ENCODE data around the gene RSAD1. TPM values are rescaled to one million over a fixed set of nuclear protein-coding genes. Genes with fewer than 3 reads are reported as not detected.

Gene RSAD1
- total RNA-seq, 1 donor from 2014 or later, result 31.6 TPM

DNA sequence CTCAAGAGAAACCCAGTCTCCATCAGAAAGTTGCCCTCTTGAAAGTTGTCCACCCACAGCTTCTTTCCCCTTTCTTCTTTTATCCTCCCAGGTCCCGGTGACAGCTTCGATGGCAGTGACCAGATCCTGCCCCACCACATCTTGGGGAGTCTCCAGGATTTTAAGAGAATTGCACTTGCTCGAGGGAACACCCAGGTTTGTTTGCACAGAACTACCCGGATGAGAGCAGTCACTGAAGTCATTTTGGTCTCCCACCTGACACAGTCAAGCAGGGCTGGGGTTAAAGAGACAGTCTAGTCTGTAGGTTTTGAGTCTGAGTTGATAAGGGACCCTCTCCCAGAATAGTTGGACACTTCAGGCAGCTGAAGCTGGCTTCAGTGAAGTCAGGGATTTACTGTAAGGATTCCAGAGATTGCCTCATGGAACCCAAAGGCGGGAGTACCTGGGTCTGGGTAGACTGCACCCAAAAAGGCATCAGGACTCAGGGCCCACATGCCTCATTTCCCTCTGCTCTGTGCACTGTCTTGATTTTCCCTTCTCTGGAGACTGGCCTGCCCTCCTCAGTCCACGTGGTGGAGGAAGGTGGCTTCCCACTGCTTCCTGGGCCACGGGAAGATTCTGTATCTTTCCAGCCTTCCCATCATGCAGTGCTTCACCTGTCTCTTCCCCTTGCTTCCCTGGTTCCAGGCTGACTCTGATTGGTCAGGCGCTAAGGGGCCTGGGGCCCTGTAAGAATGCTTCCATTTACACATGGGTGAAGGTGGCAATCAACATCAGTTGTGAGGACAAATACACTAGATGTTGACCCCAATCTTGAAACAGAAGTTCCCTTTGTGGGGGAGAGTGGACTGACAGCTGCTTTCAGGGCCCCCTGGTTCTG is 39.1 kb downstream of the RSAD1 start:
- intact Hi-C loops (cut with micrococcal nuclease), result no loop called here

GRCh38 chr17:50518384-50519023 is 39.8 kb downstream of the RSAD1 start:
- intact Hi-C loops (cut with micrococcal nuclease), result no loop called here

GRCh38 chr17:50519141-50519834 is 40.6 kb downstream of the RSAD1 start:
- intact Hi-C loops (cut with micrococcal nuclease), result no loop called here

GRCh38 chr17:50520483-50520882 is 41.8 kb downstream of the RSAD1 start:
- intact Hi-C loops (cut with micrococcal nuclease), result no loop called here

GRCh38 chr17:50521514-50521913 is 42.9 kb downstream of the RSAD1 start:
- intact Hi-C loops (cut with micrococcal nuclease), result no loop called here

GRCh38 chr17:50522766-50523165 is 44.1 kb downstream of the RSAD1 start:
- intact Hi-C loops (cut with micrococcal nuclease), result no loop called here

GRCh38 chr17:50523208-50523607 is 44.5 kb downstream of the RSAD1 start:
- intact Hi-C loops (cut with micrococcal nuclease), result no loop called here

DNA sequence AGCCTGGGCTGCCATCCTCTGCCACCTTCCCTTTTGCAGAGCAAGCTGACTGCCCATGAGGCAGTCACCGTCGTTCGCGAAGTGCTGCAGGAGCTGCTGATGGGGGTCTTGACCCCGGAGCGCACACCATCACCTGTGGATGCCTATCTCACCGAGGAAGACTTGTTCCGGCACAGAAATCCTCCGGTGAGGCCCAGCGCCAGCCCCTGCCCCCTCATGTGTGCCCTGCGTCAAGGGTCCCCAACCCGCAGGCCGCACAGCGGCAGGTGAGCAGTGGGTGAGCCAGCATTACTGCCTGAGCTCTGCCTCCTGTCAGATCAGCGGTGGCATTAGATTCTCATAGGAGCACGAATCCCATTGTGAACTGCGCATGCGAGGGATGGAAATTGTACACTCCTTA is 46.2 kb downstream of the RSAD1 start:
- intact Hi-C loops (cut with micrococcal nuclease), result no loop called here

GRCh38 chr17:50527155-50527762 is 48.6 kb downstream of the RSAD1 start:
- intact Hi-C loops (cut with micrococcal nuclease), result no loop called here

DNA sequence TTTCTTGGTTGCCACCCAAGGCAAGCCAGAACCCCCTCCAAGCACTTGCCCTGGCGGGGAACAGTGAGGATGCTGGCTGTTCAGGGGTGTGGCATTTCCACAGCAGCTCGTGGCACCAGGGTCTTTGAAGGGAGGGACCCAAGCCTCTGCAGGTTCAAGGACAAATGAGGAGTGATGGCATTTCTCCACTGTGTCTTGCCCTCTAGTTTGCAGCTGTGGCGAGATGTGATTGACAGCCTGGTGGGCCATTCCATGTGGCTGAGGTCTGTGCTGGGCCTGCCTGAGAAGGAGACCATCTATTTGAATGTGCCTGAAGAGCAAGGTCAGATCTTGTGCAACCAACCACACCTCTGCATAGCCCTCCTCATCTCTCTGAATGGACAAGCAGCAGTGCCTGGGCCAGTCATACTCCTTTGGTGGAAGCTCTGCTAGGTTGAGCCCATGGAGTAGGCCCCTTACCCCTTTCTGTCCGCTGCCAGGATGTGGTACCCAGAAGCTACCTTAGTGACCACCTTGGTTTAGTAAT is 49.4 kb downstream of the RSAD1 start:
- intact Hi-C loops (cut with micrococcal nuclease), result no loop called here

- intact Hi-C loops (cut with micrococcal nuclease), result no loop called here
Observed at GRCh38 chr17:50529849-50530248, 51.2 kb downstream of the RSAD1 start.

DNA sequence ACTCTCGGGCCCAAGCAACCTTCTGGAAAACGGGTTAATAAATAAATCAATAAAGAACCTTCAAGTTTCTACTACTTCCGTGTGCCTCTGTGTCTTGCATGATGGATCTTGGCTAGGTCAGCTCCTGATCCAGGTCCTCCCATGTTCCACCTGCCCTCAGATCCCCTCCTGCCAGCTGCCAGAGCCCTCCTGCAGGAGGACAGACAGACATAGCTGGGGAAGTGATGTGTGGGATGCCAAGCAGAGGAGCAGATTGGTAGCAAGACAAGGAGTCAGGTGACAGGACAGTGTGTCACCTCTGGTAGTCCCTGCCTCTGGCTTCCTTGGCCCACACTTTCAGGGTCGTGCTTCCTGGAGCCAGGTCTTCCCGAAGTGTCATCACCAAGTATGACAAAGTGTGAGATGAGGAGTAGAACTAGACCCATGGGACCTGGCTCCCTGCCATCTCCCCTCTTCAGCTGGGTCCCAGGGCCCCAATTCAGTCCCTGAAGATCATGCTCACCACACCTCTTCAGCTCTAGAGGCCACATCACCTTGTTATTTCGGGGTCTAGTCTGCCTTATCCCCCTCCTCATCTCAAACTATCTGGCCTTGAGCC is 52.9 kb downstream of the RSAD1 start:
- intact Hi-C loops (cut with micrococcal nuclease), result no loop called here

GRCh38 chr17:50532452-50533024 is 53.9 kb downstream of the RSAD1 start, which contains the start of gene EPN3:
Gene EPN3 (plus strand): TSS chr17:50532735. CDS start chr17:50536557, 3,822 bp downstream.
- intact Hi-C loops (cut with micrococcal nuclease), result no loop called here

GRCh38 chr17:50533185-50533584 is 54.5 kb downstream of the RSAD1 start:
- intact Hi-C loops (cut with micrococcal nuclease), result no loop called here

DNA sequence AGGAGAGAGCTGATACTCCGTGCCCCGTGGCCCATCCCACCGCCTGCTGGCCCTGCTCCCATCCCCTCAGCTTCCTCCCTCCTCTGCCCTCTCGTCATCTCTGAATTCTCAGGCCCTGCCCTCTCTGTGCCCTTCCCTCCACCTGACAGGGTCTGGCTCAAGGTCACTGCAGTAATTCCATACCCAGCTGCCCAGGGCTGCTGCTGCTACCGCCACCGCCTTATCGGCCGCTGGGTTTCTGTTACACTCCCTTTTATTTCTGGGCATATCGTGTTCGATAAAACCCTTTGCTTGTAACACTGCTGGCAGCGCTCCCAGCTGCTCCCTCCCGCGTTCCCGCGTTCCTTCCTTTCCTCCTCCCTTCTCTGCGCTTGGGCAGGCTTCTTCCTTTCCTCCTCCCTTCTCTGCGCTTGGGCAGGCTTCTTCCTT is 55.1 kb downstream of the RSAD1 start:
- intact Hi-C loops (cut with micrococcal nuclease), result no loop called here

- intact Hi-C loops (cut with micrococcal nuclease), result no loop called here
Observed at GRCh38 chr17:50534222-50534978, 55.7 kb downstream of the RSAD1 start.

- intact Hi-C loops (cut with micrococcal nuclease), result no loop called here
Observed at GRCh38 chr17:50534979-50535326, 56.3 kb downstream of the RSAD1 start.

GRCh38 chr17:50535407-50535806 is 56.7 kb downstream of the RSAD1 start:
- intact Hi-C loops (cut with micrococcal nuclease), result no loop called here
